A673 (cell line): ENCODE measurements around the gene FCN2. TPM values are rescaled to one million over a fixed set of nuclear protein-coding genes. Genes with fewer than 3 reads are reported as not detected.

Experiments used
- BruUV-seq: library from RNA; stranded (reverse); fragments of 400-500 nt; replicated peaks from 2 replicates; lab custom pipeline; 2021; lab: Mats Ljungman, UMichigan
- CTCF ChIA-PET: fragments of 300-600 bp; sonication (Branson Sonifier 250); formaldehyde crosslinking; loops from one replicate; lab custom pipeline; 2022; ENCODE audit warnings: antibody characterized with exemption; lab: Charles Lee
- POLR2A ChIA-PET: fragments of 300-600 bp; sonication (Branson Sonifier 250); formaldehyde crosslinking; loops from one replicate; lab custom pipeline; 2022; ENCODE audit warnings: antibody characterized with exemption; ENCODE audit not compliant: low non-redundant PET; lab: Charles Lee
- DNase-seq: peaks from one replicate; pipeline ENCODE4 v3.0.0-alpha.2; 2015; ENCODE audit warnings: low spot score
- H3K27ac ChIP-seq: fragments of 200-600 bp; sonication (generic); 2 replicates; pipeline ENCODE4 v1.5.1; 2016; ENCODE audit warnings: mixed run types, low read depth, mild to moderate bottlenecking, mixed read lengths, antibody characterized with exemption, low read length; ENCODE audit not compliant: poor library complexity, severe bottlenecking
- H3K27me3 ChIP-seq: fragments of 200-600 bp; sonication (generic); replicated peaks from 2 replicates; pipeline ENCODE4 v1.6.1; 2017; ENCODE audit warnings: mixed run types, low read depth, mild to moderate bottlenecking, mixed read lengths, antibody characterized with exemption, low read length; ENCODE audit not compliant: insufficient read depth, poor library complexity
- H3K36me3 ChIP-seq: fragments of 200-600 bp; sonication (generic); 2 replicates; pipeline ENCODE4 v1.6.1; 2016; ENCODE audit warnings: mixed run types, mild to moderate bottlenecking, mixed read lengths, antibody characterized with exemption, low read length; ENCODE audit not compliant: insufficient read depth, poor library complexity, severe bottlenecking
- H3K4me1 ChIP-seq: fragments of 200-600 bp; sonication (generic); 2 replicates; pipeline ENCODE4 v1.6.1; 2017; ENCODE audit warnings: mixed run types, mild to moderate bottlenecking, mixed read lengths, antibody characterized with exemption, low read length; ENCODE audit not compliant: insufficient read depth, poor library complexity, severe bottlenecking
- H3K4me3 ChIP-seq: fragments of 200-600 bp; sonication (generic); 2 replicates; pipeline ENCODE4 v1.5.1; 2016; ENCODE audit warnings: low read depth, mixed run types, mild to moderate bottlenecking, mixed read lengths, low read length; ENCODE audit not compliant: poor library complexity, severe bottlenecking
- H3K9me3 ChIP-seq: fragments of 200-600 bp; sonication (generic); 2 replicates; pipeline ENCODE4 v1.6.1; 2016; ENCODE audit warnings: mixed run types, low read depth, mild to moderate bottlenecking, mixed read lengths, antibody characterized with exemption, low read length; ENCODE audit not compliant: poor library complexity, severe bottlenecking
- CTCF ChIP-seq: fragments of 300-800, 200-600 bp; sonication (generic); conservative IDR thresholded peaks from 2 replicates; pipeline ENCODE4 v1.5.1; 2017; ENCODE audit warnings: low read depth, mild to moderate bottlenecking, antibody characterized with exemption, low read length, moderate library complexity, mixed read lengths
- EZH2 ChIP-seq: fragments of 200-600 bp; sonication (generic); IDR thresholded peaks from 2 replicates; pipeline ENCODE4 v1.6.1; 2017; ENCODE audit warnings: borderline replicate concordance, low read depth, mild to moderate bottlenecking, mixed read lengths, antibody characterized with exemption, low read length; ENCODE audit not compliant: poor library complexity, severe bottlenecking
- intact Hi-C: fragments of 100-400 bp; cut with micrococcal nuclease; formaldehyde crosslinking; loops from one replicate; pipeline ENCODE4 v1.10.0; 2022; ENCODE audit not compliant: unreplicated experiment
- microRNA-seq: library from miRNA; unstranded; fragments of <30 nt; microRNA quantifications from one replicate; pipeline ENCODE4 v1.2.0, GENCODE V29; 2021
- total RNA-seq: library from RNA; stranded (reverse); gene quantifications from 2 replicates; pipeline ENCODE4 v1.2.3, GENCODE V29; 2021

Gene FCN2
- total RNA-seq, 1 experiment from 2014 or later = not detected

GRCh38 chr9:134935056-134935640, 54.5 kb downstream of the FCN2 start:
- CTCF ChIA-PET = no interaction called here
- H3K27me3 ChIP-seq = no peaks in the 10 kb centered on the region
- H3K27ac ChIP-seq = no peak overlapping the region
- peaks cover 12% of the 10 kb centered on the region for H3K4me1 ChIP-seq
- DNase-seq = peak; percentile 60
- intact Hi-C loops = no loop called here
- POLR2A ChIA-PET = no interaction called here
- no peaks in the 10 kb centered on the region for H3K9me3 ChIP-seq
- H3K36me3 ChIP-seq = no peaks in the 10 kb centered on the region
- no peak overlapping the region for H3K4me3 ChIP-seq
- no TSS peak for BruUV-seq
- TF ChIP-seq CTCF = no peak
- no peak for TF ChIP-seq EZH2

GRCh38 chr9:134935701-134936345, 55.2 kb downstream of the FCN2 start:
- intact Hi-C loops = no loop called here
- no peaks in the 10 kb centered on the region for H3K36me3 ChIP-seq
- H3K27ac ChIP-seq = no peak overlapping the region
- no peak for TF ChIP-seq EZH2
- no peak for TF ChIP-seq CTCF
- H3K4me1 ChIP-seq = peaks cover 12% of the 10 kb centered on the region
- no peak overlapping the region for H3K4me3 ChIP-seq
- CTCF ChIA-PET = no interaction called here
- H3K27me3 ChIP-seq = no peaks in the 10 kb centered on the region
- no TSS peak for BruUV-seq
- POLR2A ChIA-PET = no interaction called here
- DNase-seq = no peak
- H3K9me3 ChIP-seq = no peaks in the 10 kb centered on the region

GRCh38 chr9:134936346-134937163, 55.9 kb downstream of the FCN2 start:
- POLR2A ChIA-PET = no interaction called here
- TF ChIP-seq CTCF (no peak), EZH2 (no peak)
- DNase-seq = no peak

More at GRCh38 chr9:134936346-134937163, 55.9 kb downstream of the FCN2 start:
- Histone ChIP-seq H3K27me3 (no peaks in the 10 kb centered on the region), H3K27ac (no peak overlapping the region), H3K9me3 (no peaks in the 10 kb centered on the region), H3K4me1 (peaks cover 12% of the 10 kb centered on the region), H3K36me3 (no peaks in the 10 kb centered on the region), H3K4me3 (no peak overlapping the region)
- CTCF ChIA-PET = no interaction called here
- intact Hi-C loops = no loop called here
- BruUV-seq = no TSS peak

Small RNAs within 50 kb of the gene (microRNA-seq; reads per million reads assigned to microRNA genes)
- not detected for gene MIR3689A
- not detected for gene MIR3689B
- gene MIR3689C = not detected
- gene MIR3689D1 = not detected
- gene MIR3689D2 = not detected
- not detected for gene MIR3689E
- gene MIR3689F = not detected

Other genes starting within 250 kb of the FCN2 start
- 33.6 and 37.6 TPM in 2 replicates for gene COL5A1, start 239.0 kb upstream of the FCN2 start, total RNA-seq
- not detected in 2 replicates for gene FCN1, start 37.1 kb downstream of the FCN2 start, total RNA-seq
- 278 and 308 TPM in 2 replicates for gene OLFM1, start 206.9 kb downstream of the FCN2 start, total RNA-seq